HEK293 (cell line): Measurements from ENCODE around the gene PCBP3.

Source experiments
- CTCF ChIA-PET: fragments of 350-600 bp; formaldehyde crosslinking; extraction: SDS; loops from one replicate; lab custom pipeline; 2021; ENCODE audit warnings: antibody characterized with exemption; lab: Yijun Ruan, JAX
- POLR2A ChIA-PET: fragments of 300-600 bp; formaldehyde crosslinking; extraction: SDS; loops from one replicate; lab custom pipeline; 2020; ENCODE audit warnings: antibody characterized with exemption, inconsistent platforms; lab: Yijun Ruan, JAX
- H3K27ac ChIP-seq: fragments of 200-500 bp; sonication (Bioruptor generic); 2 replicates; pipeline ENCODE4 v1.5.1; 2014; ENCODE audit warnings: low read depth, low read length, control low read depth, inconsistent platforms; ENCODE audit errors: extremely low read depth
- H3K36me3 ChIP-seq, 2 experiments: fragments of 200-500 bp in 1 of 2; sonication (Bioruptor generic) in 1 of 2; 1 replicate in 1 of 2; 2 replicates in 1 of 2; pipeline ENCODE4 v1.5.1; 2014 to 2017; ENCODE audit warnings: inconsistent platforms in 2 of 2, low read length in 2 of 2; ENCODE audit not compliant: control insufficient read depth in 2 of 2, insufficient read depth in 1 of 2
- H3K4me1 ChIP-seq: fragments of 200-500 bp; sonication (Bioruptor generic); 2 replicates; pipeline ENCODE4 v1.5.1; 2014; ENCODE audit warnings: mild to moderate bottlenecking, low read length, inconsistent platforms; ENCODE audit not compliant: control insufficient read depth, insufficient read depth
- H3K4me3 ChIP-seq: 2 replicates; pipeline ENCODE4 v1.5.1; 2011; ENCODE audit warnings: low read depth, mild to moderate bottlenecking, control low read depth, low read length, moderate library complexity
- H3K9me3 ChIP-seq: fragments of 200-500 bp; sonication (Bioruptor generic); 2 replicates; pipeline ENCODE4 v1.5.1; 2014; ENCODE audit warnings: low read depth, low read length, inconsistent platforms; ENCODE audit not compliant: control insufficient read depth, insufficient read depth
- ELK4 ChIP-seq: IDR thresholded peaks from 2 replicates; pipeline ENCODE4 v1.6.1; 2011; ENCODE audit warnings: mild to moderate bottlenecking, low read depth, low read length, borderline replicate concordance
- HIC1 ChIP-seq: fragments of 450-650 bp; formaldehyde crosslinking; IDR thresholded peaks from 2 replicates; pipeline ENCODE4 v1.5.1; 2016; ENCODE audit warnings: missing biosample characterization, missing genetic modification characterization
- HOXD13 ChIP-seq: sonication (generic); formaldehyde crosslinking; IDR thresholded peaks from 2 replicates; pipeline ENCODE4 v1.8.0; 2022; ENCODE audit warnings: missing genetic modification reagents, borderline replicate concordance
- REPIN1 ChIP-seq: fragments of 450-650 bp; formaldehyde crosslinking; IDR thresholded peaks from 2 replicates; pipeline ENCODE4 v1.5.1; 2017; ENCODE audit warnings: missing biosample characterization, missing genetic modification characterization, low read depth
- SP2 ChIP-seq: fragments of 450-650 bp; formaldehyde crosslinking; IDR thresholded peaks from 2 replicates; pipeline ENCODE4 v1.5.1; 2016; ENCODE audit warnings: missing biosample characterization, missing genetic modification characterization
- YY1 ChIP-seq: fragments of 450-650 bp; formaldehyde crosslinking; IDR thresholded peaks from 2 replicates; pipeline ENCODE4 v1.5.1; 2018; ENCODE audit warnings: missing biosample characterization, missing genetic modification characterization
- ZBTB26 ChIP-seq: fragments of 450-650 bp; formaldehyde crosslinking; optimal IDR thresholded peaks from 2 replicates; pipeline ENCODE3; 2016; ENCODE audit warnings: missing biosample characterization, mild to moderate bottlenecking, missing genetic modification characterization
- ZNF266 ChIP-seq: fragments of 450-650 bp; formaldehyde crosslinking; IDR thresholded peaks from 2 replicates; pipeline ENCODE4 v1.5.1; 2016; ENCODE audit warnings: missing biosample characterization, missing genetic modification characterization, low read depth
- ZNF302 ChIP-seq: fragments of 450-650 bp; formaldehyde crosslinking; IDR thresholded peaks from 2 replicates; pipeline ENCODE4 v1.5.1; 2016; ENCODE audit warnings: missing biosample characterization, missing genetic modification characterization, low read depth
- ZNF341 ChIP-seq: fragments of 450-650 bp; formaldehyde crosslinking; IDR thresholded peaks from 2 replicates; pipeline ENCODE4; 2016; ENCODE audit warnings: low read depth, missing biosample characterization, missing genetic modification characterization
- ZNF362 ChIP-seq: fragments of 450-650 bp; formaldehyde crosslinking; IDR thresholded peaks from 2 replicates; pipeline ENCODE4 v1.5.1; 2016; ENCODE audit warnings: missing biosample characterization, missing genetic modification characterization
- ZNF394 ChIP-seq: fragments of 450-650 bp; formaldehyde crosslinking; IDR thresholded peaks from 2 replicates; pipeline ENCODE4 v1.5.1; 2016; ENCODE audit warnings: missing biosample characterization, missing genetic modification characterization, mild to moderate bottlenecking, moderate library complexity, borderline replicate concordance
- ZNF521 ChIP-seq: fragments of 450-650 bp; formaldehyde crosslinking; IDR thresholded peaks from 2 replicates; pipeline ENCODE4 v1.5.1; 2017; ENCODE audit warnings: missing biosample characterization, mild to moderate bottlenecking, missing genetic modification characterization
- ZNF561 ChIP-seq: fragments of 450-650 bp; IDR thresholded peaks from 2 replicates; pipeline ENCODE4 v1.5.1; 2018; ENCODE audit warnings: missing biosample characterization, missing genetic modification characterization, borderline replicate concordance
- ZNF571 ChIP-seq: fragments of 450-650 bp; formaldehyde crosslinking; IDR thresholded peaks from 2 replicates; pipeline ENCODE4 v1.5.0; 2017; ENCODE audit warnings: missing biosample characterization, missing genetic modification characterization
- ZNF621 ChIP-seq: fragments of 450-650 bp; formaldehyde crosslinking; IDR thresholded peaks from 2 replicates; pipeline ENCODE4 v1.5.1; 2017; ENCODE audit warnings: missing biosample characterization, missing genetic modification characterization
- ZNF629 ChIP-seq: fragments of 450-650 bp; formaldehyde crosslinking; IDR thresholded peaks from 2 replicates; pipeline ENCODE4 v1.5.1; 2017; ENCODE audit warnings: missing biosample characterization, missing genetic modification characterization
- ZNF639 ChIP-seq: fragments of 450-650 bp; formaldehyde crosslinking; IDR thresholded peaks from 2 replicates; pipeline ENCODE4 v1.5.1; 2016; ENCODE audit warnings: missing biosample characterization, missing genetic modification characterization
- ZNF664 ChIP-seq: fragments of 450-650 bp; formaldehyde crosslinking; IDR thresholded peaks from 2 replicates; pipeline ENCODE4 v1.5.1; 2016; ENCODE audit warnings: missing biosample characterization, missing genetic modification characterization
- ZNF692 ChIP-seq: fragments of 450-650 bp; formaldehyde crosslinking; IDR thresholded peaks from 2 replicates; pipeline ENCODE4 v1.5.1; 2016; ENCODE audit warnings: missing biosample characterization, missing genetic modification characterization
- ZNF707 ChIP-seq: fragments of 450-650 bp; formaldehyde crosslinking; IDR thresholded peaks from 2 replicates; pipeline ENCODE4 v1.5.1; 2016; ENCODE audit warnings: missing biosample characterization, missing genetic modification characterization
- ZNF830 ChIP-seq: fragments of 450-650 bp; IDR thresholded peaks from 2 replicates; pipeline ENCODE4 v1.5.0; 2018; ENCODE audit warnings: missing biosample characterization, missing genetic modification characterization, low read depth, mild to moderate bottlenecking, moderate library complexity
- ZSCAN18 ChIP-seq: fragments of 450-650 bp; formaldehyde crosslinking; IDR thresholded peaks from 2 replicates; pipeline ENCODE4 v1.5.1; 2016; ENCODE audit warnings: missing biosample characterization, missing genetic modification characterization
- ZSCAN30 ChIP-seq: fragments of 450-650 bp; IDR thresholded peaks from 2 replicates; pipeline ENCODE4 v1.5.1; 2018; ENCODE audit warnings: missing biosample characterization, mild to moderate bottlenecking, missing genetic modification characterization, moderate library complexity

Gene PCBP3

GRCh38 chr21:45981151-45982091 is 337.9 kb downstream of the PCBP3 start, which contains the start of gene COL6A1:
COL6A1 (plus strand) TSS chr21:45981770; CDS start chr21:45981851, 81 bp downstream.
- CTCF ChIA-PET: interaction anchor here (0.7 kb wide), 1 partner anchor 162 kb away, joined by 4 read pairs; no protein-coding TSS in a partner anchor
- H3K4me1 ChIP-seq: peaks cover 8% of the 10 kb centered on the region
- peak within 1 kb of the TSS; percentile 75 for H3K27ac ChIP-seq
- peaks cover 10 to 25% of the 10 kb centered on the region in 2 experiments; a peak in 2 of 3 replicates for H3K36me3 ChIP-seq
- H3K4me3 ChIP-seq: peak within 1 kb of the TSS; percentile 51
- POLR2A ChIA-PET: interaction anchor here (0.7 to 1.0 kb wide), 5 partner anchors 8 to 1641 kb away, joined by 3 to 4 read pairs (median 3); partner anchors contain the start of gene LSS
- H3K9me3 ChIP-seq: no peaks in the 10 kb centered on the region
- TF ChIP-seq ZNF664 (tag by site-specific recombination) (no peak), ZNF830 (no peak), YY1 (tag by site-specific recombination) (no peak), SP2 (peak; percentile 59), ZNF639 (peak; percentile 32; the same call in 1 of the 2 replicates), ZNF571 (tag by site-specific recombination) (no peak), ZNF707 (tag by site-specific recombination) (no peak), ZNF341 (tag by site-specific recombination) (peak; percentile 43; the same call in 1 of the 2 replicates), ZNF521 (no peak), ZNF266 (tag by site-specific recombination) (no peak), ZNF621 (tag by site-specific recombination) (no peak), HIC1 (tag by site-specific recombination) (no peak), ZNF362 (no peak), ZNF692 (tag by site-specific recombination) (peak; percentile 51), ELK4 (no peak), ZSCAN30 (no peak), ZNF394 (no peak), HOXD13 (CRISPR knock-in tag) (no peak), ZSCAN18 (no peak), ZNF629 (tag by site-specific recombination) (peak; percentile 74), ZNF561 (tag by site-specific recombination) (no peak; the same call in 1 of the 2 replicates), REPIN1 (tag by site-specific recombination) (peak; percentile 74; the same call in 1 of the 2 replicates), ZBTB26 (peak; percentile 38), ZNF302 (tag by site-specific recombination) (no peak)
